ENCODE measurements around the gene UQCRQ. TPM values are rescaled to one million over a fixed set of nuclear protein-coding genes. Genes with fewer than 3 reads are reported as not detected.

Gene UQCRQ
- total and polyA plus RNA-seq, 2 of the 13 experiments (the other 11 are each of a cell fraction or from before 2014, with no cell fraction given) = 257 to 575 TPM

- ChIA-PET POLR2A (interaction anchor here (0.7 to 6.7 kb wide), 13 partner anchors 9 to 293 kb away, joined by 3 to 176 read pairs (median 6); partner anchors contain the start of genes GDF9, KIF3A, SEPTIN8 and SHROOM1), CTCF (ENCODE audit: low intra/inter-chr PET ratio, low total read pairs) (interaction anchor here (0.6 to 4.5 kb wide), 6 partner anchors 10 to 106 kb away, joined by 3 to 54 read pairs (median 4); no protein-coding TSS in a partner anchor)
- Histone ChIP-seq H3K79me2 (ENCODE audit: insufficient read depth, low read length) (no peaks in the 10 kb centered on the region), H4K20me1 (ENCODE audit: insufficient read depth, low read length) (no peaks in the 10 kb centered on the region), H3K4me2 (ENCODE audit: low read depth, low read length) (peak overlapping the region; percentile 96), H3K27me3 (ENCODE audit: control insufficient read depth in 1 of 2, insufficient read depth in 2 of 2, low read length in 2 of 2) (no peaks in the 10 kb centered on the region), H3K4me1 (ENCODE audit: insufficient read depth, low read length) (peaks cover 49% of the 10 kb centered on the region), H3K9me3 (ENCODE audit: low read length) (no peaks in the 10 kb centered on the region), H2AFZ (ENCODE audit: low read length) (no peak overlapping the region), H3K36me3 (replicated peaks in 1 of 2; ENCODE audit: control insufficient read depth in 1 of 2, insufficient read depth in 2 of 2, low read length in 2 of 2) (peaks cover 5 to 18% of the 10 kb centered on the region in 2 experiments; a peak in 3 of 5 replicates), H3K9ac (ENCODE audit: insufficient read depth, low read depth, low read length) (peak overlapping the region; percentile 69), H3K27ac (ENCODE audit: extremely low read length, insufficient read depth, low read length) (peak overlapping the region; percentile 66), H3K4me3 (replicated peaks in 1 of 3; ENCODE audit: insufficient read depth in 1 of 3, low read depth in 2 of 3, low read length in 3 of 3) (peak overlapping the region; percentile 45 to 64 (median 50))
- DNase-seq (ENCODE audit: low spot score) (peak; percentile 88), FAIRE-seq (peak; percentile 81), ATAC-seq (peak; percentile 81)
- intact Hi-C loops (cut with micrococcal nuclease; ENCODE audit: unreplicated experiment) = loop anchor here (1.0 to 5.0 kb wide), 6 partner anchors 13 to 293 kb away; partner anchors contain the start of gene SEPTIN8
- BruUV-seq (replicated peaks) = TSS peak; percentile 34
- 2% methylated on average over 15 of the region's 15 CpGs for WGBS (ENCODE audit: low lambda C conversion rate)
- in situ Hi-C loops (cut with HindIII; ENCODE audit: extremely low pct_ligation_motif_present, low pct_unique_long_range_greater_than_20kb) = no loop called here
- TF ChIP-seq ZNF362 (CRISPR knock-in tag; IDR thresholded peaks at IDR 0.05; ENCODE audit: borderline replicate concordance) = no peak
- no peak for TF ChIP-seq ZMYM3 (CRISPR knock-in tag; IDR thresholded peaks at IDR 0.05)
- TF ChIP-seq KMT2B (CRISPR knock-in tag; IDR thresholded peaks at IDR 0.05) = peak; percentile 37; the same call in 1 of the 2 replicates
- 0 out of 2 replicates have a peak, but pooled peaks have one; percentile 23 for TF ChIP-seq SNAI1 (CRISPR knock-in tag; IDR thresholded peaks at IDR 0.05; ENCODE audit: borderline replicate concordance)
- no peak for TF ChIP-seq KDM4B (CRISPR knock-in tag; IDR thresholded peaks at IDR 0.05)
- TF ChIP-seq ZNF432 (CRISPR knock-in tag; IDR thresholded peaks at IDR 0.05; ENCODE audit: borderline replicate concordance) = no peak
- TF ChIP-seq, protein P1, sequence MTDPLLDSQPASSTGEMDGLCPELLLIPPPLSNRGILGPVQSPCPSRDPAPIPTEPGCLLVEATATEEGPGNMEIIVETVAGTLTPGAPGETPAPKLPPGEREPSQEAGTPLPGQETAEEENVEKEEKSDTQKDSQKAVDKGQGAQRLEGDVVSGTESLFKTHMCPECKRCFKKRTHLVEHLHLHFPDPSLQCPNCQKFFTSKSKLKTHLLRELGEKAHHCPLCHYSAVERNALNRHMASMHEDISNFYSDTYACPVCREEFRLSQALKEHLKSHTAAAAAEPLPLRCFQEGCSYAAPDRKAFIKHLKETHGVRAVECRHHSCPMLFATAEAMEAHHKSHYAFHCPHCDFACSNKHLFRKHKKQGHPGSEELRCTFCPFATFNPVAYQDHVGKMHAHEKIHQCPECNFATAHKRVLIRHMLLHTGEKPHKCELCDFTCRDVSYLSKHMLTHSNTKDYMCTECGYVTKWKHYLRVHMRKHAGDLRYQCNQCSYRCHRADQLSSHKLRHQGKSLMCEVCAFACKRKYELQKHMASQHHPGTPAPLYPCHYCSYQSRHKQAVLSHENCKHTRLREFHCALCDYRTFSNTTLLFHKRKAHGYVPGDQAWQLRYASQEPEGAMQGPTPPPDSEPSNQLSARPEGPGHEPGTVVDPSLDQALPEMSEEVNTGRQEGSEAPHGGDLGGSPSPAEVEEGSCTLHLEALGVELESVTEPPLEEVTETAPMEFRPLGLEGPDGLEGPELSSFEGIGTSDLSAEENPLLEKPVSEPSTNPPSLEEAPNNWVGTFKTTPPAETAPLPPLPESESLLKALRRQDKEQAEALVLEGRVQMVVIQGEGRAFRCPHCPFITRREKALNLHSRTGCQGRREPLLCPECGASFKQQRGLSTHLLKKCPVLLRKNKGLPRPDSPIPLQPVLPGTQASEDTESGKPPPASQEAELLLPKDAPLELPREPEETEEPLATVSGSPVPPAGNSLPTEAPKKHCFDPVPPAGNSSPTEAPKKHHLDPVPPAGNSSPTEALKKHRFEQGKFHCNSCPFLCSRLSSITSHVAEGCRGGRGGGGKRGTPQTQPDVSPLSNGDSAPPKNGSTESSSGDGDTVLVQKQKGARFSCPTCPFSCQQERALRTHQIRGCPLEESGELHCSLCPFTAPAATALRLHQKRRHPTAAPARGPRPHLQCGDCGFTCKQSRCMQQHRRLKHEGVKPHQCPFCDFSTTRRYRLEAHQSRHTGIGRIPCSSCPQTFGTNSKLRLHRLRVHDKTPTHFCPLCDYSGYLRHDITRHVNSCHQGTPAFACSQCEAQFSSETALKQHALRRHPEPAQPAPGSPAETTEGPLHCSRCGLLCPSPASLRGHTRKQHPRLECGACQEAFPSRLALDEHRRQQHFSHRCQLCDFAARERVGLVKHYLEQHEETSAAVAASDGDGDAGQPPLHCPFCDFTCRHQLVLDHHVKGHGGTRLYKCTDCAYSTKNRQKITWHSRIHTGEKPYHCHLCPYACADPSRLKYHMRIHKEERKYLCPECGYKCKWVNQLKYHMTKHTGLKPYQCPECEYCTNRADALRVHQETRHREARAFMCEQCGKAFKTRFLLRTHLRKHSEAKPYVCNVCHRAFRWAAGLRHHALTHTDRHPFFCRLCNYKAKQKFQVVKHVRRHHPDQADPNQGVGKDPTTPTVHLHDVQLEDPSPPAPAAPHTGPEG (CRISPR knock-in tag; IDR thresholded peaks at IDR 0.05) = no peak; the same call in 1 of the 2 replicates
- TF ChIP-seq ZFY (CRISPR knock-in tag; IDR thresholded peaks at IDR 0.05) = peak; percentile 78
- no peak for TF ChIP-seq ZIK1 (CRISPR knock-in tag; IDR thresholded peaks at IDR 0.05; ENCODE audit: borderline replicate concordance, low read depth)
- peak; percentile 71 for TF ChIP-seq XRCC5 (optimal IDR thresholded peaks at IDR 0.05; ENCODE audit: low read length)
- TF ChIP-seq ZNF782 (CRISPR knock-in tag; IDR thresholded peaks at IDR 0.05; ENCODE audit: borderline replicate concordance) = peak; percentile 38; the same call in 1 of the 2 replicates
- TF ChIP-seq ZNF484 (CRISPR knock-in tag; IDR thresholded peaks at IDR 0.05; ENCODE audit: borderline replicate concordance, low read depth) = no peak
- peak; percentile 20; the same call in 1 of the 2 replicates for TF ChIP-seq ZNF331 (CRISPR knock-in tag; IDR thresholded peaks at IDR 0.05)
- TF ChIP-seq, protein P2, sequence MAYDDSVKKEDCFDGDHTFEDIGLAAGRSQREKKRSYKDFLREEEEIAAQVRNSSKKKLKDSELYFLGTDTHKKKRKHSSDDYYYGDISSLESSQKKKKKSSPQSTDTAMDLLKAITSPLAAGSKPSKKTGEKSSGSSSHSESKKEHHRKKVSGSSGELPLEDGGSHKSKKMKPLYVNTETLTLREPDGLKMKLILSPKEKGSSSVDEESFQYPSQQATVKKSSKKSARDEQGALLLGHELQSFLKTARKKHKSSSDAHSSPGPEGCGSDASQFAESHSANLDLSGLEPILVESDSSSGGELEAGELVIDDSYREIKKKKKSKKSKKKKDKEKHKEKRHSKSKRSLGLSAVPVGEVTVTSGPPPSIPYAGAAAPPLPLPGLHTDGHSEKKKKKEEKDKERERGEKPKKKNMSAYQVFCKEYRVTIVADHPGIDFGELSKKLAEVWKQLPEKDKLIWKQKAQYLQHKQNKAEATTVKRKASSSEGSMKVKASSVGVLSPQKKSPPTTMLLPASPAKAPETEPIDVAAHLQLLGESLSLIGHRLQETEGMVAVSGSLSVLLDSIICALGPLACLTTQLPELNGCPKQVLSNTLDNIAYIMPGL (CRISPR knock-in tag; IDR thresholded peaks at IDR 0.05; ENCODE audit: borderline replicate concordance in 1 of 2, low read depth in 1 of 2) = peak; percentile 69 to 82
Observed at GRCh38 chr5:132820162-132820754, 46.2 kb upstream of the UQCRQ start.
